ENCODE data around the gene HCFC1.

Gene HCFC1

GRCh38 chrX:153907456-153907855 lies 64.2 kb downstream of the HCFC1 start:
- Mint-ChIP-seq H3K4me1 (no peaks in the 10 kb centered on the region), H3K27me3 (ENCODE audit: low read depth) (no peaks in the 10 kb centered on the region), H3K27ac (no peak overlapping the region), H3K36me3 (ENCODE audit: low read depth) (no peaks in the 10 kb centered on the region), H3K4me3 (no peak overlapping the region), H3K9me3 (peaks cover 10% of the 10 kb centered on the region)
- no peak for TF ChIP-seq CTCF (IDR thresholded peaks at IDR 0.05; ENCODE audit: unreplicated experiment in 3 of 3)

GRCh38 chrX:153906126-153906917 lies 65.3 kb downstream of the HCFC1 start:
- H3K27me3 Mint-ChIP-seq (ENCODE audit: low read depth) = no peaks in the 10 kb centered on the region
- no peak overlapping the region for H3K4me3 Mint-ChIP-seq
- TF ChIP-seq CTCF (IDR thresholded peaks at IDR 0.05; ENCODE audit: unreplicated experiment in 3 of 3) = no peak
- no peak overlapping the region for H3K27ac Mint-ChIP-seq
- H3K36me3 Mint-ChIP-seq (ENCODE audit: low read depth) = no peaks in the 10 kb centered on the region
- H3K4me1 Mint-ChIP-seq = peaks cover 8% of the 10 kb centered on the region
- H3K9me3 Mint-ChIP-seq = peaks cover 3% of the 10 kb centered on the region

- Mint-ChIP-seq H3K9me3 (peaks cover 5% of the 10 kb centered on the region), H3K27ac (no peak overlapping the region), H3K27me3 (ENCODE audit: low read depth) (no peaks in the 10 kb centered on the region), H3K36me3 (ENCODE audit: low read depth) (no peaks in the 10 kb centered on the region), H3K4me1 (peaks cover 15% of the 10 kb centered on the region), H3K4me3 (no peak overlapping the region)
- no peak for TF ChIP-seq CTCF (IDR thresholded peaks at IDR 0.05; ENCODE audit: unreplicated experiment in 3 of 3)
Measured at GRCh38 chrX:153905481-153906095, 66.0 kb downstream of the HCFC1 start.

GRCh38 chrX:153903991-153904957 lies 67.3 kb downstream of the HCFC1 start, which contains the start of gene AVPR2:
Gene AVPR2, plus strand, starts transcription at chrX:153904673. Its CDS starts 473 bp downstream, at chrX:153905146.
- H3K4me3 Mint-ChIP-seq = peak within 1 kb of the TSS in 1 of 3 experiments; percentile 32
- peaks cover 17% of the 10 kb centered on the region for H3K4me1 Mint-ChIP-seq
- no peaks in the 10 kb centered on the region for H3K36me3 Mint-ChIP-seq (ENCODE audit: low read depth)
- no peak for TF ChIP-seq CTCF (IDR thresholded peaks at IDR 0.05; ENCODE audit: unreplicated experiment in 3 of 3)
- no peaks in the 10 kb centered on the region for H3K27me3 Mint-ChIP-seq (ENCODE audit: low read depth)
- peaks cover 6% of the 10 kb centered on the region for H3K9me3 Mint-ChIP-seq
- H3K27ac Mint-ChIP-seq = no peak within 1 kb of the TSS

GRCh38 chrX:153903238-153903980 lies 68.2 kb downstream of the HCFC1 start:
- peaks cover 7% of the 10 kb centered on the region for H3K9me3 Mint-ChIP-seq
- peaks cover 17% of the 10 kb centered on the region for H3K4me1 Mint-ChIP-seq
- H3K4me3 Mint-ChIP-seq = no peak overlapping the region
- no peak for TF ChIP-seq CTCF (IDR thresholded peaks at IDR 0.05; ENCODE audit: unreplicated experiment in 3 of 3)
- H3K36me3 Mint-ChIP-seq (ENCODE audit: low read depth) = no peaks in the 10 kb centered on the region
- peak overlapping the region in 1 of 3 experiments; percentile 3 for H3K27ac Mint-ChIP-seq
- H3K27me3 Mint-ChIP-seq (ENCODE audit: low read depth) = no peaks in the 10 kb centered on the region

All from nephron (organoid).